Right lung (tissue), 5 donors: ENCODE data around the gene SPIN2B. TPM values are rescaled to one million over a fixed set of nuclear protein-coding genes. Genes with fewer than 3 reads are reported as not detected.

Source experiments
- DNase-seq, 2 donors: peaks; one replicate each; pipeline ENCODE4 v3.0.0-alpha.2; 2013
- polyA plus RNA-seq, 5 donors: library from polyadenylated mRNA; unstranded; fragments of 120-200 nt; gene quantifications; one replicate each; pipeline versions ENCODE4 v1.2.1 to v1.2.3, GENCODE V29; 2013; ENCODE audit warnings: inconsistent platforms in 1 of 5, low replicate concordance in 1 of 5; ENCODE audit not compliant: insufficient read length in 5 of 5, insufficient read depth in 1 of 5

SPIN2B gene
- polyA plus RNA-seq, 5 donors, result 17.3 to 24.8 (median 22.7) TPM

- no peak for DNase-seq
Measured at GRCh38 chrX:57074458-57074857, 46.9 kb downstream of the SPIN2B start.

- DNase-seq, result no peak
Measured at GRCh38 chrX:57070185-57070984, 51.0 kb downstream of the SPIN2B start.

Other genes with a start within 250 kb of the SPIN2B start
- 10 to 100 TPM; 23.1 to 32.3 (median 28.5) TPM for gene SPIN3, start 126.0 kb downstream of the SPIN2B start, polyA plus RNA-seq
- 1 to 10 TPM; 2.8 to 3.8 (median 3.5) TPM for gene SPIN2A, start 15.8 kb upstream of the SPIN2B start, polyA plus RNA-seq
- 10 to 100 TPM in 1 of 5 donors, 1 to 10 TPM in 4; 6.3 to 11.4 (median 8.0) TPM for gene FAAH2, start 165.2 kb upstream of the SPIN2B start, polyA plus RNA-seq